Stimulated activated CD4-positive, alpha-beta T cell treated with anti-CD3 and anti-CD28 coated beads, Interleukin-2, amount 100 ng/mL, for 48 hours (primary cell): ENCODE measurements around the gene HOXB13.
A peak's percentile ranks its signal among the peaks of the same experiment; 100 is the strongest.

Source experiments
- DNase-seq, 2 donors: peaks; one replicate each; pipeline ENCODE4 v3.0.0-alpha.2; 2020

The HOXB13 gene

GRCh38 chr17:48728232-48729231 lies at the start of gene HOXB13:
TSS of gene HOXB13 (minus strand) at chr17:48728750. CDS start at chr17:48728593, 157 bp downstream.
- DNase-seq: peak in 1 of 2 donors; percentile 46

GRCh38 chr17:48776602-48777001 lies 48.1 kb upstream of the HOXB13 start:
- DNase-seq: no peak

GRCh38 chr17:48773245-48773644 lies 44.7 kb upstream of the HOXB13 start:
- DNase-seq: no peak

GRCh38 chr17:48770954-48771353 lies 42.4 kb upstream of the HOXB13 start:
- no peak for DNase-seq

GRCh38 chr17:48769009-48769675 lies 40.6 kb upstream of the HOXB13 start:
- DNase-seq: no peak

- DNase-seq: no peak
Measured at GRCh38 chr17:48767263-48767774, 38.8 kb upstream of the HOXB13 start.

- no peak for DNase-seq
Measured at GRCh38 chr17:48761114-48761513, 32.6 kb upstream of the HOXB13 start.

- DNase-seq: no peak
Measured at GRCh38 chr17:48760411-48760810, 31.9 kb upstream of the HOXB13 start.

- DNase-seq: no peak
Measured at GRCh38 chr17:48759288-48759687, 30.7 kb upstream of the HOXB13 start.

GRCh38 chr17:48757524-48757961 lies 29.0 kb upstream of the HOXB13 start:
- DNase-seq: no peak

- no peak for DNase-seq
Measured at GRCh38 chr17:48756830-48757251, 28.3 kb upstream of the HOXB13 start.

- DNase-seq: no peak
Measured at GRCh38 chr17:48755356-48755755, 26.8 kb upstream of the HOXB13 start.

GRCh38 chr17:48754500-48755261 lies 26.1 kb upstream of the HOXB13 start:
- DNase-seq: no peak

- DNase-seq: no peak
Measured at GRCh38 chr17:48753794-48754499, 25.4 kb upstream of the HOXB13 start.

- no peak for DNase-seq
Measured at GRCh38 chr17:48752399-48753288, 24.1 kb upstream of the HOXB13 start.

- no peak for DNase-seq
Measured at GRCh38 chr17:48751733-48752398, 23.3 kb upstream of the HOXB13 start.

GRCh38 chr17:48751172-48751571 lies 22.6 kb upstream of the HOXB13 start:
- no peak for DNase-seq

- no peak for DNase-seq
Measured at GRCh38 chr17:48749621-48750553, 21.3 kb upstream of the HOXB13 start.
